Left hindlimb (tissue), 1 donor: ENCODE measurements around the gene ARHGAP1.

ENCODE experiments used
- DNase-seq: peaks from one replicate; pipeline ENCODE4 v3.0.0-alpha.2; 2018

Gene ARHGAP1

DNA sequence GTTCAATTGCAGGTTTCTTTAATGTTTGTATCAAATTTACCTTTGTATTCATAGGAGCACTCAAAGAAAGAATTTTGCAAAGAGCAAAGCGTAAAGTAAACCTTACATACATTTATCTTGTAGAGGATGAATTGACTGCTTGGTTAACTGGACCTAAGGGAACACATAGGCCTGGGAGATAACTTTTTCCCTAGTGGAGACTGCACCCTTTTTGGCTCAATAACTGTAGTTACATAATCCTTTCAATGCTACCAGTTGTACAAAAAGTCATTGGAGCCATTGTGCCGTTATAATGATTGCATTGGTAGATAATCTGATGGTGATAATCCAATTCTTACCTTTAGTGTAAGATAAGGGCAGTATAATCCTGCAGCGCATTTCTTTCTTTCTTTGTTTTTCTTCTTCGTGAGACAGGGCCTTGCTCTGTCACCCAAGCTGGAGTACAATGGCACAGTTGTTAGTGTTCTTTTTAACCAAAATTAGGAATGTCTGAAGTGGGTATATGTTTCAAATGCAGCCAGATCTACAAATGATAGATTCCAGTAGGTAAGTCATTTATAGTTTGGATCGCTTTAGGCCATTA is 64.8 kb downstream of the ARHGAP1 start:
- no peak for DNase-seq

DNA sequence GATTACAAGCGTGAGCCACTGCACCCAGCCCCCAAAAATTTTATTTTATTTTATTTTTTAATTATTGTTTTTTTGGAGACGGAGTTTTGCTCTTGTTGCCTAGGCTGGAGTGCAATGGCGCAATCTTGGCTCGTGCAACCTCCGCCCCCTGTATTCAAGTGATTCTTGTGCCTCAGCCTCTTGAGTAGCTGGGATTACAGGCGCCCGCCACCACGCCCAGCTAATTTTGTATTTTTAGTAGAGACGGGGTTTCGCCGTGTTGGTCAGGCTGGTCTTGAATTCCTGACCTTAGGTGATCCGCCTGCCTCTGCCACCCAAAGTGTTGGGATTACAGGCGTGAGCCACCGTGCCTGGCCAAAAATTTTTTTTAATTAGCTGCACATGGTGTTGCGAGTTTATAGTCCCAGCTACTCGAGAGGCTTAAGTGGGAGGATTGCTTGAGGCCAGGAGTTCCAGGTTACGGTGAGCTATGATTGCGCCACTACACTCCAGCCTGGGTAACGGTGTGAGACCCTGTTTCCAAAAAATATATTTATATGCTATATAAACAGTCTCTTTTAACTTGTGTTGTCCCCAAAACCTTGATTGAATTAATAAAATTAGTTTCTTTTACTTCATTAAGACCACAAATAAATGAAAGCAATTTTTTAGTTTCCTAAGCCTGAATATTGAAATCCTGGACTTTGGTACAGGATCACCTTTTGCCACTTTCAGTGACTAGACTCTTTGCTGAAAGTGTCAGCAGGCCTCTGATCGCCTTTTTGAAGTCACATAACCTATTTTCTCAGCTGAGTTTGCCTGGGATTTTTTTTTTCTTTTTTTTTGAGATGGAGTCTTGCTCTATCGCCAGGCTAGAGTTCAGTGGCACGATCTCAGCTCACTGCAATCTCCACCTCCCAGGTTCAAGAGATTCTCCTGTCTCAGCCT is 66.9 kb downstream of the ARHGAP1 start:
- DNase-seq: no peak

DNA sequence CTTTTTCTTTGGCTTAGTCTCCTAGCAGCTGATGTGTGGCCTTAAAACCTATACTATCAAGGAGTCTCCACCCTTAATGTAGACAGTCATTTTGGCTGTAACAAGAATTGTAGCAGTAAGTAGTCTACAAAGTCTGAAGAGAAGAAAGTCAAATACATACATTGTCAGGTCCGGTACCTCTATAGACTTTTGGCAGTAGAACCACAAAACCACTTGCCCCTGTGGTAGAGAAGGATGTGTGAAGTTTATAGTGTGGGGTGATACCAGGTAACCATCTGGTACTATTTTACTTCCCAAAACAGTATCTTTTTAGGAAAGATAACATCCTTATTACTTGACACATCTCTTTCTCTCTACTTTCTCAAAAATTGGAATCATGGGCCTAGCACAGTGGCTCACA is 67.9 kb downstream of the ARHGAP1 start:
- DNase-seq: no peak

DNA sequence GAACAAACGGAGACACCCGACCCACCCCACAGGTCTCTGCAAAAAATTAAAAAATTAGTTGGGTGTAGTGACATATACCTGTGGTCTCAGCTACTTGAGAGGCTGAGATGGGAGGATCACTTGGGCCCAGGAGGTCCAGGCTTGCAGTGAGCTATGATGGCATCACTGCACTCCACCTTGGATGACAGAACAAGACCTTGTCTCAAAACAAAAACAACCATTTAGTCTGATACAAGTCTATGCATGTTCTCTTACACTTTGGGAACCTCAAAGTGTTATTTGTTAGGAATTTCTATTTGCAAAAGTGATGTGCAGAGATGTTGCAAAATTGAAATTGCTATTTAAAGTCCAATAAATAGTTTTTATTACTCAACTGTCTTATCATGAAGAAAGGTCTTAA is 68.7 kb downstream of the ARHGAP1 start:
- no peak for DNase-seq

DNA sequence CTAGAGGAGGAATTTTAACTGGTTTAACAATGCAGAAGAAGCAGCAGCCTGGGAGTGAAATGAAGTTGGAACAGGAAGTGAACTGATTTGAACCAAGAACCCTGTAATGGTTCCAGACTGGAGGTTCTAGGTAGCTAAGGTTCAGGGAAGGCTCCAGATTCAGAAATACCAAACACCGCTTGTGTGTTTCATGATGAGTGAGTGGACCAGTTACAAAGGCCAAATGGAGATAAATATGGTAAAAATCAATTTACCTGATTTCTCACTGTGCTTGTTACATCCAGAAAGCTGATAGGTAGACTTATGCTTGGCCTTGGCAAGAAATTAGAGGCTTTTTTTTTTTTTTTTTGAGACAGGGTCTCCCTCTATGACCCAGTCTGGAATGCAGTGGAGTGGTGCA is 70.2 kb downstream of the ARHGAP1 start:
- no peak for DNase-seq

DNA sequence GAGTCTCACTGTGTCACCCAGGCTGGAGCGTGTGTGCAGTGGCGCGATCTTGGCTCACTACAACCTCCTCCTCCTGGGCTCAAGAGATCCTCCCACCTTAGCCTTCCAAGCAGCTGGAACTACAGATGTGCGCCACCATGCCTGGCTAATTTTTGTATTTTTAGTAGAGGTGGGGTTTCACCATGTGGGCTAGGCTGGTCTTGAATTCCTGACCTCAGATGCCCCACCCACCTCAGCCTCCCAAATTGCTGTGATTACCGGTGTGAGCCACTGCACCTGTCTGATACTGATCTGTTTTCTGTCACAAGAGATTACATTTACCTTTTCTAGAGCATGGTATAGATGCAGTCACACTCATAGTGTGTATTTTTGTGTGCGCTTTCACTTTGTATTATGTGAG is 71.5 kb downstream of the ARHGAP1 start:
- no peak for DNase-seq
